Caco-2 (cell line): ENCODE results near the gene ZNF814. TPM values are rescaled to one million over a fixed set of nuclear protein-coding genes. Genes with fewer than 3 reads are reported as not detected.

Source experiments
- BruUV-seq: library from RNA; stranded (reverse); fragments of 400-500 nt; replicated peaks from 2 replicates; lab custom pipeline; 2021; lab: Mats Ljungman, UMichigan
- CTCF ChIA-PET: fragments of 300-600 bp; sonication (Branson Sonifier 250); formaldehyde crosslinking; loops from one replicate; lab custom pipeline; 2022; ENCODE audit warnings: antibody characterized with exemption; lab: Charles Lee
- POLR2A ChIA-PET: fragments of 300-600 bp; sonication (Branson Sonifier 250); formaldehyde crosslinking; loops from one replicate; lab custom pipeline; 2022; ENCODE audit warnings: antibody characterized with exemption; lab: Charles Lee
- DNase-seq, 2 experiments: peaks; one replicate each; pipeline versions ENCODE4 v3.0.0 to v3.0.0-alpha.2; 2020 to 2022
- H3K27me3 ChIP-seq: replicated peaks from 2 replicates; pipeline ENCODE4 v1.6.0; 2011; ENCODE audit warnings: low read length; ENCODE audit not compliant: control insufficient read depth, insufficient read depth
- H3K36me3 ChIP-seq: 2 replicates; pipeline ENCODE4 v1.5.1; 2011; ENCODE audit warnings: low read length; ENCODE audit not compliant: control insufficient read depth, insufficient read depth
- H3K4me1 ChIP-seq: fragments of 250-450 bp; sonication (Bioruptor Pico); 2 replicates; pipeline ENCODE4 v1.5.1; 2020; ENCODE audit warnings: mild to moderate bottlenecking
- H3K4me3 ChIP-seq: 2 replicates; pipeline ENCODE4 v1.5.1; 2011; ENCODE audit warnings: low read depth, mild to moderate bottlenecking, control low read depth, low read length
- H3K9me3 ChIP-seq: fragments of 250-450 bp; sonication (Bioruptor Pico); 2 replicates; pipeline ENCODE4 v1.5.1; 2020; ENCODE audit warnings: mild to moderate bottlenecking, moderate library complexity
- H3K27ac Mint-ChIP-seq: one replicate; pipeline ENCODE4 v1.8.0; 2022; ENCODE audit warnings: mixed read lengths; ENCODE audit not compliant: unreplicated experiment
- H3K27me3 Mint-ChIP-seq: one replicate; pipeline ENCODE4 v1.8.0; 2022; ENCODE audit warnings: mixed read lengths; ENCODE audit not compliant: insufficient read depth, unreplicated experiment
- H3K36me3 Mint-ChIP-seq: one replicate; pipeline ENCODE4 v1.8.0; 2022; ENCODE audit warnings: mild to moderate bottlenecking, mixed read lengths; ENCODE audit not compliant: insufficient read depth, unreplicated experiment
- H3K4me1 Mint-ChIP-seq: one replicate; pipeline ENCODE4 v1.8.0; 2022; ENCODE audit warnings: low read depth, mixed read lengths; ENCODE audit not compliant: unreplicated experiment
- H3K4me3 Mint-ChIP-seq: one replicate; pipeline ENCODE4 v1.8.0; 2022; ENCODE audit warnings: mild to moderate bottlenecking, moderate library complexity, mixed read lengths; ENCODE audit not compliant: unreplicated experiment
- H3K9me3 Mint-ChIP-seq: one replicate; pipeline ENCODE4 v1.8.0; 2022; ENCODE audit warnings: mixed read lengths; ENCODE audit not compliant: unreplicated experiment
- intact Hi-C: fragments of 100-400 bp; cut with micrococcal nuclease; formaldehyde crosslinking; loops from one replicate; pipeline ENCODE4 v1.10.0; 2022; ENCODE audit not compliant: unreplicated experiment
- total RNA-seq: library from RNA; stranded (reverse); gene quantifications from 2 replicates; pipeline ENCODE4 v1.2.3, GENCODE V29; 2022
- TF ChIP-seq, protein P1 (sequence below), 2 experiments: fragments of 200-600 bp in 1 of 2; IDR thresholded peaks; 1 replicate in 1 of 2; 2 replicates in 1 of 2; pipeline versions ENCODE4 v1.5.1 to v1.8.0; 2011 to 2022; ENCODE audit warnings: antibody characterized with exemption in 1 of 2, control low read depth in 1 of 2, inconsistent platforms in 1 of 2, low read depth in 1 of 2, low read length in 1 of 2, mild to moderate bottlenecking in 1 of 2, moderate library complexity in 1 of 2; ENCODE audit not compliant: insufficient read depth in 1 of 2, severe bottlenecking in 1 of 2, unreplicated experiment in 1 of 2

ZNF814 gene
- total RNA-seq, 1 experiment from 2014 or later = 8.3 TPM

- peak; percentile 61 to 80 for DNase-seq
- Histone ChIP-seq H3K4me3 (peak overlapping the region; percentile 30), H3K36me3 (peaks cover 2% of the 10 kb centered on the region; the same call in 1 of the 2 replicates), H3K9me3 (no peaks in the 10 kb centered on the region), H3K27me3 (no peaks in the 10 kb centered on the region), H3K4me1 (peaks cover 50% of the 10 kb centered on the region)
- TF ChIP-seq, protein P1, sequence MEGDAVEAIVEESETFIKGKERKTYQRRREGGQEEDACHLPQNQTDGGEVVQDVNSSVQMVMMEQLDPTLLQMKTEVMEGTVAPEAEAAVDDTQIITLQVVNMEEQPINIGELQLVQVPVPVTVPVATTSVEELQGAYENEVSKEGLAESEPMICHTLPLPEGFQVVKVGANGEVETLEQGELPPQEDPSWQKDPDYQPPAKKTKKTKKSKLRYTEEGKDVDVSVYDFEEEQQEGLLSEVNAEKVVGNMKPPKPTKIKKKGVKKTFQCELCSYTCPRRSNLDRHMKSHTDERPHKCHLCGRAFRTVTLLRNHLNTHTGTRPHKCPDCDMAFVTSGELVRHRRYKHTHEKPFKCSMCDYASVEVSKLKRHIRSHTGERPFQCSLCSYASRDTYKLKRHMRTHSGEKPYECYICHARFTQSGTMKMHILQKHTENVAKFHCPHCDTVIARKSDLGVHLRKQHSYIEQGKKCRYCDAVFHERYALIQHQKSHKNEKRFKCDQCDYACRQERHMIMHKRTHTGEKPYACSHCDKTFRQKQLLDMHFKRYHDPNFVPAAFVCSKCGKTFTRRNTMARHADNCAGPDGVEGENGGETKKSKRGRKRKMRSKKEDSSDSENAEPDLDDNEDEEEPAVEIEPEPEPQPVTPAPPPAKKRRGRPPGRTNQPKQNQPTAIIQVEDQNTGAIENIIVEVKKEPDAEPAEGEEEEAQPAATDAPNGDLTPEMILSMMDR (IDR thresholded peaks at IDR 0.05; ENCODE audit: insufficient read depth in 1 of 2, low read depth in 1 of 2, low read length in 1 of 2, severe bottlenecking in 1 of 2, unreplicated experiment in 1 of 2) = no peak
- ChIA-PET POLR2A (interaction anchor here (0.6 to 1.4 kb wide), 5 partner anchors 35 to 134 kb away, joined by 3 to 7 read pairs (median 4); partner anchors contain the start of genes ZNF417, ZNF551 and ZNF776), CTCF (interaction anchor here (0.6 to 1.2 kb wide), 2 partner anchors 34 to 50 kb away, joined by 3 to 4 read pairs; partner anchors contain the start of gene ZNF587)
- BruUV-seq = no TSS peak
- peaks cover 56% of the 10 kb centered on the region for H3K4me1 Mint-ChIP-seq
- peak overlapping the region; percentile 97 for H3K4me3 Mint-ChIP-seq
- peaks cover 77% of the 10 kb centered on the region for H3K36me3 Mint-ChIP-seq
- peak overlapping the region; percentile 99 for H3K27ac Mint-ChIP-seq
- H3K9me3 Mint-ChIP-seq = no peaks in the 10 kb centered on the region
- intact Hi-C loops = loop anchor here (2.0 to 10.0 kb wide), 2 partner anchors 33 to 99 kb away; partner anchors contain the start of genes ZNF417 and ZNF587
- H3K27me3 Mint-ChIP-seq = no peaks in the 10 kb centered on the region
These were observed 73.4 kb downstream of the ZNF814 start for GRCh38 chr19:57815247-57816075.

- no peaks in the 10 kb centered on the region for H3K27me3 ChIP-seq
- intact Hi-C loops = loop anchor here (2.0 to 10.0 kb wide), 4 partner anchors 34 to 237 kb away; partner anchors contain the start of genes ZNF416, ZNF417, ZNF587 and ZNF776
- H3K4me1 Mint-ChIP-seq = peaks cover 56% of the 10 kb centered on the region
These were observed 74.2 kb downstream of the ZNF814 start, which contains the start of gene ZNF552 for GRCh38 chr19:57814505-57815246. ZNF552 (minus strand) TSS chr19:57814913; CDS start chr19:57814743, 170 bp downstream.

More at GRCh38 chr19:57814505-57815246, 74.2 kb downstream of the ZNF814 start, which contains the start of gene ZNF552:
- Histone ChIP-seq H3K9me3 (no peaks in the 10 kb centered on the region), H3K4me1 (peaks cover 58% of the 10 kb centered on the region), H3K36me3 (peaks cover 2% of the 10 kb centered on the region; the same call in 1 of the 2 replicates), H3K4me3 (peak within 1 kb of the TSS; percentile 91)
- H3K9me3 Mint-ChIP-seq = no peaks in the 10 kb centered on the region
- CTCF ChIA-PET = interaction anchor here (0.6 to 1.2 kb wide), 2 partner anchors 35 to 49 kb away, joined by 3 to 4 read pairs; partner anchors contain the start of gene ZNF587
- peak; percentile 90 to 94 for DNase-seq
- no peaks in the 10 kb centered on the region for H3K27me3 Mint-ChIP-seq
- BruUV-seq = no TSS peak
- TF ChIP-seq, protein P1 (IDR thresholded peaks at IDR 0.05; ENCODE audit: insufficient read depth in 1 of 2, low read depth in 1 of 2, low read length in 1 of 2, severe bottlenecking in 1 of 2, unreplicated experiment in 1 of 2) = peak in 1 of 2 experiments; percentile 24
- POLR2A ChIA-PET = interaction anchor here (0.6 to 1.4 kb wide), 6 partner anchors 36 to 257 kb away, joined by 3 to 11 read pairs (median 5); partner anchors contain the start of genes ZNF417, ZNF551 and ZNF776
- peaks cover 77% of the 10 kb centered on the region for H3K36me3 Mint-ChIP-seq
- H3K27ac Mint-ChIP-seq = peak within 1 kb of the TSS; percentile 99
- peak within 1 kb of the TSS; percentile 97 for H3K4me3 Mint-ChIP-seq
